Measurements from ENCODE around the gene ZNF507. TPM values are rescaled to one million over a fixed set of nuclear protein-coding genes. Genes with fewer than 3 reads are reported as not detected.

Gene ZNF507
- total RNA-seq, 2 donors from 2014 or later = 19.0 to 37.5 TPM

DNA sequence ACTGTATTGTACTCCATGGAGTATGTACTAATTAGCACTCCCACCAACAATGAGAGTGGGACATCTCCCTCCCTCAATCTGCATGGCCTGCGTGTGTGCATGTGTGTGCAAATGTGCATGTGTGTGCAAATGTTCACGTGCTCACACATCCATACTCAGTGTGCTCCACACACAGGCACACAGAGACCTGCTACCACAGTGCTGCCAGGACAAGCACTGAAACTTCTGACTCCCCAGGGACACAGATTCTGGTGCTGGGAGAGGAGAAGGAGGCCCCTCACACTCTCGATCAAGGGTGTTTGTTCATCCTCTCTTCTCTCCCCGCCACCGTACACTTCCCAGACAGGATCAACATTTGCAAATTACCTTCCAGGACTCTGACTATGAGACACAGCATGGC lies 37.8 kb upstream of the ZNF507 start:
- intact Hi-C loops (cut with DNase I) = no loop called here
- no peak overlapping the region for H3K4me3 ChIP-seq
- no peak for DNase-seq (ENCODE audit: low spot score)
- H3K36me3 ChIP-seq = no peaks in the 10 kb centered on the region
- WGBS = 93% methylated on average over 5 of the region's 5 CpGs
- no peaks in the 10 kb centered on the region for H3K27me3 ChIP-seq (replicated peaks; ENCODE audit: insufficient read depth)
- TF ChIP-seq POLR2A (IDR thresholded peaks at IDR 0.05) = no peak
- TF ChIP-seq, protein P1, sequence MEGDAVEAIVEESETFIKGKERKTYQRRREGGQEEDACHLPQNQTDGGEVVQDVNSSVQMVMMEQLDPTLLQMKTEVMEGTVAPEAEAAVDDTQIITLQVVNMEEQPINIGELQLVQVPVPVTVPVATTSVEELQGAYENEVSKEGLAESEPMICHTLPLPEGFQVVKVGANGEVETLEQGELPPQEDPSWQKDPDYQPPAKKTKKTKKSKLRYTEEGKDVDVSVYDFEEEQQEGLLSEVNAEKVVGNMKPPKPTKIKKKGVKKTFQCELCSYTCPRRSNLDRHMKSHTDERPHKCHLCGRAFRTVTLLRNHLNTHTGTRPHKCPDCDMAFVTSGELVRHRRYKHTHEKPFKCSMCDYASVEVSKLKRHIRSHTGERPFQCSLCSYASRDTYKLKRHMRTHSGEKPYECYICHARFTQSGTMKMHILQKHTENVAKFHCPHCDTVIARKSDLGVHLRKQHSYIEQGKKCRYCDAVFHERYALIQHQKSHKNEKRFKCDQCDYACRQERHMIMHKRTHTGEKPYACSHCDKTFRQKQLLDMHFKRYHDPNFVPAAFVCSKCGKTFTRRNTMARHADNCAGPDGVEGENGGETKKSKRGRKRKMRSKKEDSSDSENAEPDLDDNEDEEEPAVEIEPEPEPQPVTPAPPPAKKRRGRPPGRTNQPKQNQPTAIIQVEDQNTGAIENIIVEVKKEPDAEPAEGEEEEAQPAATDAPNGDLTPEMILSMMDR (IDR thresholded peaks at IDR 0.05) = no peak
- no peak for TF ChIP-seq POLR2AphosphoS5 (IDR thresholded peaks at IDR 0.05)
- no peak overlapping the region for H3K27ac ChIP-seq
- H3K4me1 ChIP-seq (replicated peaks) = no peaks in the 10 kb centered on the region
- no peaks in the 10 kb centered on the region for H3K9me3 ChIP-seq

DNA sequence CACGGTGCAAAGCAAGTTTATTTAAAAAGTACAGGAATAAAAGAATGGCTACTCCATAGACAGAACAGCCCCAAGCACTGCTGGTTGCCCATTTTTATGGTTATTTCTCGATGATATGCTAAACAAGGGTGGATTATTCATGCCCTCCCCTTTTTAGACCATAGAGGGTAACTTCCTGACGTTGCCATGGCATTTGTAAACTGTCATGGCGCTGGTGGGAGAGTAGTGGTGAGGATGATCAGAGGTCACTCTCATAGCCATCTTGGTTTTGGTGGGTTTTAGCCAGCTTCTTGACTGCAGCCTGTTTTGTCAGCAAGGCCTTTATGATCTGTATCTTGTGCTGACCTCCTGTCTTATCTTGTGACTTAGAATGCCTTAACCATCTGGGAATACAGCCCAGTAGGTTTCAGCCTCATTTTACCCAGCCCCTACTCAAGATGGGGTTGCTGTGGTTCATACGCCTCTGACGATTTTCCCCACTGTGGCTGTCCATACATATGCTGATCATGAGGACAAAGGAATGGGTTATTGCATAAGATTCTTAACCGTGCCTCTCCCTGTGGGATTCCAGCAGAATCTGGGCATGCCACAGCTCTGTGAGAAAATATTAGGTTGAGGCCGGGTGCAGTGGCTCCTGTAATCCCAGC lies 36.9 kb upstream of the ZNF507 start:
- intact Hi-C loops (cut with DNase I) = no loop called here
- no peak overlapping the region for H3K27ac ChIP-seq
- 73% methylated on average over 8 of the region's 8 CpGs for WGBS
- H3K4me1 ChIP-seq (replicated peaks) = no peaks in the 10 kb centered on the region
- no peak overlapping the region for H3K4me3 ChIP-seq
- no peaks in the 10 kb centered on the region for H3K27me3 ChIP-seq (replicated peaks; ENCODE audit: insufficient read depth)
- TF ChIP-seq POLR2A (IDR thresholded peaks at IDR 0.05) (no peak), POLR2AphosphoS5 (IDR thresholded peaks at IDR 0.05) (no peak)
- TF ChIP-seq, protein P1 (IDR thresholded peaks at IDR 0.05) = no peak
- H3K9me3 ChIP-seq = no peaks in the 10 kb centered on the region
- no peak for DNase-seq (ENCODE audit: low spot score)
- H3K36me3 ChIP-seq = no peaks in the 10 kb centered on the region

DNA sequence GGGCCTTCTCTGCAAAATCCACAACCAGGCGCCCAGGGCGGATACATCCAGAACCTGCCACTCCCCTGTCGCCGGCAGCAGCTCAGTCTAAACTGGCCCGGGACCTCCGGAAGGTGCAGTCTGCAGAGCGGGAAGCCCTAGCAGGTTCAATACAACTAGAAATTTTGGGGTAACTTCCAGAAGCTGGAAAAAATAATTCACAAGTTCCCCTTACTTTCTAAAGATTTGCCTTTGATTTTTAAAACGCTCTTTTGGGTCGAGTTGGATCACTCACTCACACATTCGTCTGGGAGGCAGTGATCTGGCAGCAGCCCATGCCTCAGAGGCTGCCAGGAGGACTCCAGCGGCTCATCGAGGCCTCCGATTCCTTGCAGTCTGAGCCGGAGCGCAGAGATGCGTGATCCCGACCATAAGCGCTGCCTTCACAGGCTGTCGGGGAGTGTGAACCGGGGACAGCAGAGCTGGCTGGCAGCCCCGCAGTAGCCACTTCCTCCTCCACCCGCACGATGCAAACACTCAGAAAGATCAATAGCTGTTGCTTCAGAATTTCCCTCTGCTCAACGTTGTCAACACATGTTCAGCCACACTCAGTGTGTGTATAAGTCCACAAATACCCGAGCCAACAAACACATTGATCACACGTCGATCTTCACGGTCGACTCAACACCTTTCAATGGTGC lies 35.6 kb upstream of the ZNF507 start:
- no peak for DNase-seq (ENCODE audit: low spot score)
- Histone ChIP-seq H3K36me3 (no peaks in the 10 kb centered on the region), H3K27me3 (replicated peaks; ENCODE audit: insufficient read depth) (no peaks in the 10 kb centered on the region), H3K4me3 (no peak overlapping the region), H3K27ac (no peak overlapping the region), H3K9me3 (no peaks in the 10 kb centered on the region), H3K4me1 (replicated peaks) (no peaks in the 10 kb centered on the region)
- TF ChIP-seq POLR2AphosphoS5 (IDR thresholded peaks at IDR 0.05) = no peak
- TF ChIP-seq, protein P1 (IDR thresholded peaks at IDR 0.05) = no peak
- TF ChIP-seq POLR2A (IDR thresholded peaks at IDR 0.05) = no peak
- WGBS = 66% methylated on average over 29 of the region's 29 CpGs
- intact Hi-C loops (cut with DNase I) = no loop called here

DNA sequence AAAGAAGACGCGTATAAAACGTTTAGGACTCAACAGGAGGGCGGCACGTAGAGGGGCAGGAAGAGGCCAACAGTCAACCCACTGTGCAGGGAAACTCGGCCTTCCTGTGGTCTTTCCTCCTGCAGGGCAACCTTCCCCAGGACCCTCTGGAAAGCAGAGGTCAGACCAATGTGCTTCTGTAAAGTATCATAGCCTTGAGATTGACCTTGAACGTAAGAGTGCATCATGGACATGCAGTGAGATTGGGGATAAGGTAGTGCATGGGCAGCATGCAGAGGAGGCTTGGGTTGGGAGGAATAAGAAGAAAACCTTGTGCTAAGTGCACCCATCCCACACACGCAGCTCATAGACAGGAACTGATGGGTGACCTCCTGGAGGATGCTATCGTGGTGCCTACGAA lies 34.0 kb upstream of the ZNF507 start:
- Histone ChIP-seq H3K4me3 (no peak overlapping the region), H3K4me1 (replicated peaks) (no peaks in the 10 kb centered on the region), H3K27me3 (replicated peaks; ENCODE audit: insufficient read depth) (no peaks in the 10 kb centered on the region), H3K27ac (no peak overlapping the region), H3K36me3 (no peaks in the 10 kb centered on the region), H3K9me3 (no peaks in the 10 kb centered on the region)
- no peak for DNase-seq (ENCODE audit: low spot score)
- WGBS = 93% methylated on average over 10 of the region's 10 CpGs
- TF ChIP-seq POLR2A (IDR thresholded peaks at IDR 0.05) (no peak), POLR2AphosphoS5 (IDR thresholded peaks at IDR 0.05) (no peak)
- TF ChIP-seq, protein P1 (IDR thresholded peaks at IDR 0.05) = no peak
- intact Hi-C loops (cut with DNase I) = no loop called here
